Adrenal gland (tissue), 12 donors: ENCODE results near the gene TNFSF8. TPM values are rescaled to one million over a fixed set of nuclear protein-coding genes. Genes with fewer than 3 reads are reported as not detected.

Experiments used
- DNase-seq, 7 donors: peaks; one replicate each; pipeline ENCODE4 v3.0.0-alpha.2; 2019 to 2020
- H3K27ac ChIP-seq, 5 donors: fragments of 200-600 bp; sonication (generic) in 4 of 5; 1 replicate in 3 of 5; 2 replicates in 2 of 5; pipeline versions ENCODE4 v1.5.1 to v1.8.0; 2016 to 2020; ENCODE audit warnings: mild to moderate bottlenecking in 1 of 5
- H3K27me3 ChIP-seq: fragments of 200-600 bp; 2 replicates; pipeline ENCODE4 v1.8.0; 2021
- H3K36me3 ChIP-seq, 2 donors: fragments of 200-600 bp; replicated peaks in 1 of 2; 1 replicate in 1 of 2; 2 replicates in 1 of 2; pipeline versions ENCODE4 v1.5.1 to v1.8.0; 2018 to 2022
- H3K4me1 ChIP-seq, 2 donors: fragments of 200-600 bp; replicated peaks in 1 of 2; 1 replicate in 1 of 2; 2 replicates in 1 of 2; pipeline versions ENCODE4 v1.5.1 to v1.8.0; 2018 to 2021
- H3K4me3 ChIP-seq, 4 donors: fragments of 200-600 bp; sonication (generic) in 3 of 4; one replicate each; pipeline ENCODE4 v1.5.1; 2016 to 2018
- H3K9me3 ChIP-seq, 3 donors: fragments of 200-600 bp; sonication (generic) in 1 of 3; replicated peaks in 1 of 3; 1 replicate in 2 of 3; 2 replicates in 1 of 3; pipeline versions ENCODE4 v1.5.1 to v1.8.0; 2016 to 2021
- POLR2A ChIP-seq, 2 donors: fragments of 450-650 bp; IDR thresholded peaks; one replicate each; pipeline ENCODE4 v1.6.1; 2017; ENCODE audit warnings: antibody characterized with exemption in 2 of 2, mild to moderate bottlenecking in 2 of 2, moderate library complexity in 1 of 2
- WGBS, 4 donors: extraction: QIAGEN DNeasy Blood & Tissue Kit in 2 of 4; methylation state at CpG; one replicate each; pipeline versions ENCODE4 v1.1.5 to v1.1.7; 2013 to 2017; 5-methylcytosine and 5-hydroxymethylcytosine counted together
- intact Hi-C, 2 donors: fragments of 100-400 bp; cut with DNase I; formaldehyde crosslinking; loops; one replicate each; pipeline versions ENCODE4 v1.14.1 to v1.15.0; 2022 to 2023
- polyA plus RNA-seq, 3 donors: library from polyadenylated mRNA; stranded (reverse); fragments of 200-250 nt in 2 of 3; fragments of 350-450 nt in 1 of 3; fragmentation: Illumina TruSeq in 1 of 3; extraction: RNeasy Lipid Tissue Mini Kit (QIAGEN cat#74804) in 1 of 3; gene quantifications; one replicate each; pipeline ENCODE4 v1.2.3, GENCODE V29; 2013 to 2014
- total RNA-seq, 9 donors: library from RNA; depleted of rRNA in 4 of 9; stranded (reverse); fragments of >200 nt in 4 of 9; fragments of 120-200 nt in 1 of 9; fragmentation: NEBNext Ultra II Directional in 1 of 9; extraction: Animal tissue kit (Norgen Biotek cat#: 25700) in 1 of 9; gene quantifications; one replicate each; pipeline versions ENCODE4 v1.1.0 to v1.2.4, GENCODE V29; 2013 to 2023
- TF ChIP-seq, protein P1 (sequence below), 6 experiments: fragments of 450-650 bp in 4 of 6; fragments of 200-600 bp in 2 of 6; sonication (generic) in 1 of 6; IDR thresholded peaks; 1 replicate in 5 of 6; 2 replicates in 1 of 6; pipeline versions ENCODE4 v1.5.1 to v1.8.0; 2016 to 2021; ENCODE audit warnings: antibody characterized with exemption in 6 of 6, mild to moderate bottlenecking in 2 of 6, moderate library complexity in 1 of 6
- donor health status: healthy with polysubstance abuse.
- donor health status: Bipolar disorder and iron deficiency.
- donor health status: DM: yes; HTN: yes; CAD: no.
- donor health status: DM: no; HTN: no; CAD: no.
- donor health status: DM: no; HTN: no; CAD: no.
- donor health status: DM: yes; HTN: yes; CAD: no.

The TNFSF8 gene
- total and polyA plus RNA-seq, 12 donors, result 0.34 to 4.8 (median 1.4) TPM

GRCh38 chr9:114895521-114895991 is 34.8 kb downstream of the TNFSF8 start:
- Histone ChIP-seq H3K27me3 (no peaks in the 10 kb centered on the region), H3K4me1 (peaks cover 0 to 19% of the 10 kb centered on the region in 2 donors), H3K4me3 (no peak overlapping the region), H3K36me3 (no peaks in the 10 kb centered on the region), H3K9me3 (no peaks in the 10 kb centered on the region), H3K27ac (peak overlapping the region in 1 of 5 donors; percentile 61)
- no peak for DNase-seq
- no peak for TF ChIP-seq POLR2A (IDR thresholded peaks at IDR 0.05)
- TF ChIP-seq, protein P1, sequence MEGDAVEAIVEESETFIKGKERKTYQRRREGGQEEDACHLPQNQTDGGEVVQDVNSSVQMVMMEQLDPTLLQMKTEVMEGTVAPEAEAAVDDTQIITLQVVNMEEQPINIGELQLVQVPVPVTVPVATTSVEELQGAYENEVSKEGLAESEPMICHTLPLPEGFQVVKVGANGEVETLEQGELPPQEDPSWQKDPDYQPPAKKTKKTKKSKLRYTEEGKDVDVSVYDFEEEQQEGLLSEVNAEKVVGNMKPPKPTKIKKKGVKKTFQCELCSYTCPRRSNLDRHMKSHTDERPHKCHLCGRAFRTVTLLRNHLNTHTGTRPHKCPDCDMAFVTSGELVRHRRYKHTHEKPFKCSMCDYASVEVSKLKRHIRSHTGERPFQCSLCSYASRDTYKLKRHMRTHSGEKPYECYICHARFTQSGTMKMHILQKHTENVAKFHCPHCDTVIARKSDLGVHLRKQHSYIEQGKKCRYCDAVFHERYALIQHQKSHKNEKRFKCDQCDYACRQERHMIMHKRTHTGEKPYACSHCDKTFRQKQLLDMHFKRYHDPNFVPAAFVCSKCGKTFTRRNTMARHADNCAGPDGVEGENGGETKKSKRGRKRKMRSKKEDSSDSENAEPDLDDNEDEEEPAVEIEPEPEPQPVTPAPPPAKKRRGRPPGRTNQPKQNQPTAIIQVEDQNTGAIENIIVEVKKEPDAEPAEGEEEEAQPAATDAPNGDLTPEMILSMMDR (IDR thresholded peaks at IDR 0.05), result no peak
- intact Hi-C loops, result no loop called here

DNA sequence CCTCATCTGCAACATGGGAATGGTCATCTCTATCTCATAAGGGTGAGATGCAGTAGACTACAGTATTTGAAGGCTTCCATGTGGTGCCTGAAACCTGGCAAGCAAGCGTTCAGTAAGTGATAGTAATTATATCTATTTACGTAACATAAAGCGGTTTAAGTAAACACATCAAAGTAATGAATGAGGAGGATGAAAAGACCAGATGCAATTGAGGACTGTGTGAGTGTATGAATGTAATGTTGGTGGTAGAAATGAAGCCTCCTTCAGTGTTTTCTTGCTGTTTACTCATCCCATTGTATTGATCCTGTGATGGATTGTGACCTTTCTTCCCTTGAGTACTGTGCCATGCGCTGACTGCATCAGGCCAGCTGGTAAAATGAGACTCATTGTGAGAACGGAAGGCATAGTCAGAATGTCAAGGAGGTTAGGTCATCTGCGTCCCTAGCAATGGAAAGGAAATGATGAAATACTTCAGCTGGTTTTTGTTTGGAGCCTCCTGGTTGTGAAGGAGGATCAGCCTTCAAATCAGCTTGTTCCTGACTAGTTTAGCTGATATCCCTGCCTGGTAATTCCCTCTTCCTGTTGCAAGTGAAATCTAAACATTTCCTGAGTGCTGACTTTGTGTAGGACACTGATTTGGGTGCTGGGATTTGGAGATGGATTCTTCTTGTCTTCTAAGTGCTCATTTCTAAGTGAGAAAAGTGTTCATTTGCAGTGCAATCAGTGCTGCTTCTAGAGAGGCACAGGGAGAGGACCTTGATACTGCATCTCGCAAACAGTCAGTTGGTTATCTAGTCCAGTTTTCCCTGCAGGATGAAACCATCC is 35.6 kb downstream of the TNFSF8 start:
- WGBS, 4 donors, result 56 to 65% (median 63%) methylated on average over 7 of the region's 7 CpGs
- intact Hi-C loops, result no loop called here

GRCh38 chr9:114894206-114894605 is 36.2 kb downstream of the TNFSF8 start:
- Histone ChIP-seq H3K4me3 (no peak overlapping the region), H3K9me3 (no peaks in the 10 kb centered on the region), H3K27ac (peak overlapping the region in 1 of 5 donors; percentile 61), H3K4me1 (peaks cover 0 to 19% of the 10 kb centered on the region in 2 donors), H3K27me3 (no peaks in the 10 kb centered on the region), H3K36me3 (no peaks in the 10 kb centered on the region)
- no peak for DNase-seq
- 64 to 77% (median 71%) methylated on average over 3 of the region's 3 CpGs for WGBS, 4 donors
- intact Hi-C loops, result no loop called here
- TF ChIP-seq, protein P1 (IDR thresholded peaks at IDR 0.05), result no peak
- no peak for TF ChIP-seq POLR2A (IDR thresholded peaks at IDR 0.05)

More for the DNA sequence above, 35.6 kb downstream of the TNFSF8 start:
- H3K36me3 ChIP-seq, result no peaks in the 10 kb centered on the region
- H3K27me3 ChIP-seq, result no peaks in the 10 kb centered on the region
- H3K27ac ChIP-seq, result peak overlapping the region in 1 of 5 donors; percentile 61
- no peak overlapping the region for H3K4me3 ChIP-seq
- H3K9me3 ChIP-seq, result no peaks in the 10 kb centered on the region
- H3K4me1 ChIP-seq, result peaks cover 0 to 19% of the 10 kb centered on the region in 2 donors
- peak in 5 of 7 donors; percentile 16 to 59 (median 24) for DNase-seq
- no peak for TF ChIP-seq POLR2A (IDR thresholded peaks at IDR 0.05)
- TF ChIP-seq, protein P1 (IDR thresholded peaks at IDR 0.05), result no peak

- WGBS, 4 donors, result 66 to 86% (median 74%) methylated on average over 4 of the region's 4 CpGs
Observed at GRCh38 chr9:114893221-114894010, 37.0 kb downstream of the TNFSF8 start.

More at GRCh38 chr9:114893221-114894010, 37.0 kb downstream of the TNFSF8 start:
- Histone ChIP-seq H3K27ac (no peak overlapping the region), H3K9me3 (no peaks in the 10 kb centered on the region), H3K36me3 (no peaks in the 10 kb centered on the region), H3K27me3 (no peaks in the 10 kb centered on the region), H3K4me1 (peaks cover 0 to 19% of the 10 kb centered on the region in 2 donors), H3K4me3 (no peak overlapping the region)
- intact Hi-C loops, result no loop called here
- DNase-seq, result no peak
- TF ChIP-seq, protein P1 (IDR thresholded peaks at IDR 0.05), result no peak
- TF ChIP-seq POLR2A (IDR thresholded peaks at IDR 0.05), result no peak
